ENCODE measurements around the gene GRM1. TPM values are rescaled to one million over a fixed set of nuclear protein-coding genes. Genes with fewer than 3 reads are reported as not detected.

GRM1 gene
- total and polyA plus RNA-seq, 2 donors (not counting 1 experiment from before 2014, with no cell fraction given) = not detected

DNA sequence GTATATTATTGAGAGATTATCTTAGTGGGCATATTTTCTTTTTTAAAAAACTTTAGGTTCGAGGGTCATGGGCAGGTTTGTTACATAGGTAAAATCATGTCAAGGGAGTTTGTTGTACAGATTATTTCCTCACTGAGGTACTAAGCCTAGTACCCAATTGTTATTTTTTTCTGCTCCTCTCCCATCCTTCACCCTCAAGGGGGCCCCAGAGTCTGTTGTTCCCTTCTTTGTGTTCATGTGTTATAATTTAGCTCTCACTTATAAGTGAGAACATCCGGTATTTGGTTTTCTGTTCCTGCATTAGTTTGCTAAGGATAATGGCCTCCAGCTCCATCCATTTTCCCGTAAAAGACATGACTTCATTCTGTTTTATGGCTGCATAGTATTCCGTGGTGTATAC is 266.8 kb downstream of the GRM1 start:
- Histone ChIP-seq H3K27me3 (replicated peaks in 1 of 4; ENCODE audit: control extremely low read depth in 1 of 4, control insufficient read depth in 3 of 4, insufficient read depth in 4 of 4, low read length in 3 of 4) (no peaks in the 10 kb centered on the region), H4K20me1 (ENCODE audit: control insufficient read depth, insufficient read depth, low read length, poor library complexity, severe bottlenecking) (no peaks in the 10 kb centered on the region), H3K9ac (ENCODE audit: low read length) (no peak overlapping the region), H3K4me3 (ENCODE audit: control extremely low read depth in 1 of 5, extremely low read depth in 1 of 5, insufficient read depth in 1 of 5, low read depth in 2 of 5, low read length in 4 of 5) (no peak overlapping the region), H2AFZ (ENCODE audit: insufficient read depth, low read depth, low read length, poor library complexity, severe bottlenecking) (no peak overlapping the region), H3K36me3 (replicated peaks in 1 of 2; ENCODE audit: control extremely low read depth in 1 of 2, control insufficient read depth in 1 of 2, extremely low read depth in 1 of 2, insufficient read depth in 2 of 2, low read length in 1 of 2) (no peaks in the 10 kb centered on the region), H3K4me1 (ENCODE audit: control insufficient read depth in 2 of 2, insufficient read depth in 2 of 2, low read length in 2 of 2) (no peaks in the 10 kb centered on the region), H3K27ac (ENCODE audit: low read length in 2 of 2) (no peak overlapping the region), H3K9me3 (ENCODE audit: control extremely low read depth in 1 of 3, control insufficient read depth in 2 of 3, insufficient read depth in 1 of 3, low read length in 2 of 3) (no peaks in the 10 kb centered on the region), H3K4me2 (replicated peaks; ENCODE audit: low read depth, low read length, poor library complexity, severe bottlenecking) (no peak overlapping the region), H3K79me2 (ENCODE audit: control insufficient read depth, insufficient read depth, low read length) (no peaks in the 10 kb centered on the region)
- ATAC-seq (ENCODE audit: low read depth) (no peak), DNase-seq (no peak)
- Mint-ChIP-seq H3K4me3 (no peak overlapping the region), H3K4me1 (no peaks in the 10 kb centered on the region), H3K9me3 (ENCODE audit: insufficient read depth) (no peaks in the 10 kb centered on the region), H3K27ac (no peak overlapping the region), H3K27me3 (no peaks in the 10 kb centered on the region)
- intact Hi-C loops (cut with micrococcal nuclease) = no loop called here
- CTCF ChIA-PET = no interaction called here
- POLR2A ChIA-PET = no interaction called here
- TF ChIP-seq, protein P1, sequence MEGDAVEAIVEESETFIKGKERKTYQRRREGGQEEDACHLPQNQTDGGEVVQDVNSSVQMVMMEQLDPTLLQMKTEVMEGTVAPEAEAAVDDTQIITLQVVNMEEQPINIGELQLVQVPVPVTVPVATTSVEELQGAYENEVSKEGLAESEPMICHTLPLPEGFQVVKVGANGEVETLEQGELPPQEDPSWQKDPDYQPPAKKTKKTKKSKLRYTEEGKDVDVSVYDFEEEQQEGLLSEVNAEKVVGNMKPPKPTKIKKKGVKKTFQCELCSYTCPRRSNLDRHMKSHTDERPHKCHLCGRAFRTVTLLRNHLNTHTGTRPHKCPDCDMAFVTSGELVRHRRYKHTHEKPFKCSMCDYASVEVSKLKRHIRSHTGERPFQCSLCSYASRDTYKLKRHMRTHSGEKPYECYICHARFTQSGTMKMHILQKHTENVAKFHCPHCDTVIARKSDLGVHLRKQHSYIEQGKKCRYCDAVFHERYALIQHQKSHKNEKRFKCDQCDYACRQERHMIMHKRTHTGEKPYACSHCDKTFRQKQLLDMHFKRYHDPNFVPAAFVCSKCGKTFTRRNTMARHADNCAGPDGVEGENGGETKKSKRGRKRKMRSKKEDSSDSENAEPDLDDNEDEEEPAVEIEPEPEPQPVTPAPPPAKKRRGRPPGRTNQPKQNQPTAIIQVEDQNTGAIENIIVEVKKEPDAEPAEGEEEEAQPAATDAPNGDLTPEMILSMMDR (IDR thresholded peaks at IDR 0.05) = no peak
- no peak for TF ChIP-seq EZH2 (IDR thresholded peaks at IDR 0.05; ENCODE audit: borderline replicate concordance, insufficient read depth, low read depth, low read length, poor library complexity, severe bottlenecking)
- WGBS (ENCODE audit: insufficient coverage) = no CpG with 5 or more reads among the region's 4 CpGs

DNA sequence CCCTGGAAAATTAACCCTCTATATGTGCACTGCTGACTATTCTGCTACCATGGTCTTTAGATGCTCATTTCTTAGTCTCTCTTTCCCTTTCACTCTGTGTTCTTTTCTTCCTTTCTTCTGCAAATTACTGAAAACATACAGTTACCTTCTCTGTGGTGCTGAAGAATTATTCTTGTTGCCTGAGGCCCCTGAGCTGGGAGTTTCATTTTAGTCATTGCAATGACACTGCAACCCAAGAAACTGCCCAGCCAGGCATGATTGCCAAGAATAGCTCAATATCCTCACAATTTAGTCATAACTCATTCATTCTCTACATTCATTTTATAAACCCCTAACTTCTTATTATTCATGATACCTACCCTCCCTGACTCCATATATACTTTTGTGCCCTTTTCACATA is 269.0 kb downstream of the GRM1 start:
- DNase-seq (no peak), ATAC-seq (ENCODE audit: low read depth) (no peak)
- intact Hi-C loops (cut with micrococcal nuclease) = no loop called here
- TF ChIP-seq, protein P1 (IDR thresholded peaks at IDR 0.05) = no peak
- no peak for TF ChIP-seq EZH2 (IDR thresholded peaks at IDR 0.05; ENCODE audit: borderline replicate concordance, insufficient read depth, low read depth, low read length, poor library complexity, severe bottlenecking)
- Histone ChIP-seq H3K9ac (ENCODE audit: low read length) (no peak overlapping the region), H3K4me2 (replicated peaks; ENCODE audit: low read depth, low read length, poor library complexity, severe bottlenecking) (no peak overlapping the region), H3K36me3 (replicated peaks in 1 of 2; ENCODE audit: control extremely low read depth in 1 of 2, control insufficient read depth in 1 of 2, extremely low read depth in 1 of 2, insufficient read depth in 2 of 2, low read length in 1 of 2) (no peaks in the 10 kb centered on the region), H3K79me2 (ENCODE audit: control insufficient read depth, insufficient read depth, low read length) (no peaks in the 10 kb centered on the region), H3K4me3 (ENCODE audit: control extremely low read depth in 1 of 5, extremely low read depth in 1 of 5, insufficient read depth in 1 of 5, low read depth in 2 of 5, low read length in 4 of 5) (no peak overlapping the region), H4K20me1 (ENCODE audit: control insufficient read depth, insufficient read depth, low read length, poor library complexity, severe bottlenecking) (no peaks in the 10 kb centered on the region), H3K27me3 (replicated peaks in 1 of 4; ENCODE audit: control extremely low read depth in 1 of 4, control insufficient read depth in 3 of 4, insufficient read depth in 4 of 4, low read length in 3 of 4) (no peaks in the 10 kb centered on the region), H3K9me3 (ENCODE audit: control extremely low read depth in 1 of 3, control insufficient read depth in 2 of 3, insufficient read depth in 1 of 3, low read length in 2 of 3) (no peaks in the 10 kb centered on the region), H3K27ac (ENCODE audit: low read length in 2 of 2) (no peak overlapping the region), H2AFZ (ENCODE audit: insufficient read depth, low read depth, low read length, poor library complexity, severe bottlenecking) (no peak overlapping the region), H3K4me1 (ENCODE audit: control insufficient read depth in 2 of 2, insufficient read depth in 2 of 2, low read length in 2 of 2) (no peaks in the 10 kb centered on the region)
- Mint-ChIP-seq H3K4me3 (no peak overlapping the region), H3K4me1 (no peaks in the 10 kb centered on the region), H3K27me3 (no peaks in the 10 kb centered on the region), H3K9me3 (ENCODE audit: insufficient read depth) (no peaks in the 10 kb centered on the region), H3K27ac (no peak overlapping the region)
- ChIA-PET CTCF (no interaction called here), POLR2A (no interaction called here)

Data from B cell (primary cell).